Cardiac muscle cell (in vitro differentiated cells and primary cell): ENCODE measurements around the gene DHRS2. TPM values are rescaled to one million over a fixed set of nuclear protein-coding genes. Genes with fewer than 3 reads are reported as not detected.
"Not testable (repeated sequence)": the region's sequence is repeated elsewhere in the genome, so short reads cannot be mapped to it uniquely, and the experiment has no call there.

Experiments
- DNase-seq, 2 donors: peaks; one replicate each; pipeline versions ENCODE4 v3.0.0 to v3.0.0-alpha.2; 2010 to 2017; ENCODE audit warnings: low read depth in 1 of 2, low spot score in 1 of 2
- H3K27ac ChIP-seq: fragments of 200-600 bp; sonication (generic); 2 replicates; pipeline ENCODE4 v1.5.1; 2016
- H3K27me3 ChIP-seq: fragments of 200-600 bp; sonication (generic); 2 replicates; pipeline ENCODE4 v1.6.0; 2016; ENCODE audit warnings: control low read depth
- H3K36me3 ChIP-seq: fragments of 200-600 bp; sonication (generic); 2 replicates; pipeline ENCODE4 v1.5.1; 2016; ENCODE audit warnings: control low read depth
- H3K4me1 ChIP-seq: fragments of 200-600 bp; sonication (generic); 2 replicates; pipeline ENCODE4 v1.8.1; 2017; ENCODE audit warnings: low read depth, mild to moderate bottlenecking, mixed run types
- H3K4me3 ChIP-seq: fragments of 200-600 bp; sonication (generic); 2 replicates; pipeline ENCODE4 v1.5.1; 2016; ENCODE audit warnings: mild to moderate bottlenecking
- H3K9me3 ChIP-seq: fragments of 200-600 bp; sonication (generic); 2 replicates; pipeline ENCODE4 v1.5.1; 2017; ENCODE audit warnings: low read depth, mild to moderate bottlenecking, control low read depth
- polyA plus RNA-seq: library from polyadenylated mRNA; unstranded; fragments of >200 nt; fragmentation: Nextera tagmentation; extraction: Ambion mirVana; gene quantifications from 2 replicates; pipeline ENCODE4 v1.2.1, GENCODE V29; 2016
- total RNA-seq: library from RNA; depleted of rRNA; stranded (reverse); fragments of >200 nt; gene quantifications from 2 replicates; pipeline ENCODE4 v1.2.3, GENCODE V29; 2016
- TF ChIP-seq, protein P1 (sequence below): IDR thresholded peaks from 2 replicates; pipeline ENCODE4 v1.5.1; 2012; ENCODE audit warnings: low read depth, mild to moderate bottlenecking, low read length

Gene DHRS2
- total and polyA plus RNA-seq, 2 experiments from 2014 or later: 0.97 TPM; not detected in 1

DNA sequence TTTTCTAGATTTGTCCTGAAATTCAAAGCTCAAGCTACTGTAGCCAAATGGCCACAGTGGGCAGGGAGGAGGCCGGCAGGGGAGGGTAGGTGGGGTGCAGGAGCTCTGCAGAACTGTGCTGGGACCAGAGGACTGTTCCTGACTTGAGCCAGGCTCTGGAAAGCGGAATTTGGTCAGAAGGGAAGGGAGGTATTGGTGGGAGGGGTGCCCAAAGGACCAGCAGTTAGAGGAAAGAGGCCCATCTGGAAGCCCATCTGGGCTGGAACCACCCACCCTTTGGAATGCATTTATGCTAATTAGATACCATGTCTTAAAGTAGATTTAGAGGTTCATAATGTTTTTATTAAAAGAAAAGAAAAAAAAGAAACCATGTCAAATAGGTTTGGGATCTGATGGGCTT lies 33.1 kb upstream of the DHRS2 start:
- no peak overlapping the region for H3K27ac ChIP-seq
- TF ChIP-seq, protein P1, sequence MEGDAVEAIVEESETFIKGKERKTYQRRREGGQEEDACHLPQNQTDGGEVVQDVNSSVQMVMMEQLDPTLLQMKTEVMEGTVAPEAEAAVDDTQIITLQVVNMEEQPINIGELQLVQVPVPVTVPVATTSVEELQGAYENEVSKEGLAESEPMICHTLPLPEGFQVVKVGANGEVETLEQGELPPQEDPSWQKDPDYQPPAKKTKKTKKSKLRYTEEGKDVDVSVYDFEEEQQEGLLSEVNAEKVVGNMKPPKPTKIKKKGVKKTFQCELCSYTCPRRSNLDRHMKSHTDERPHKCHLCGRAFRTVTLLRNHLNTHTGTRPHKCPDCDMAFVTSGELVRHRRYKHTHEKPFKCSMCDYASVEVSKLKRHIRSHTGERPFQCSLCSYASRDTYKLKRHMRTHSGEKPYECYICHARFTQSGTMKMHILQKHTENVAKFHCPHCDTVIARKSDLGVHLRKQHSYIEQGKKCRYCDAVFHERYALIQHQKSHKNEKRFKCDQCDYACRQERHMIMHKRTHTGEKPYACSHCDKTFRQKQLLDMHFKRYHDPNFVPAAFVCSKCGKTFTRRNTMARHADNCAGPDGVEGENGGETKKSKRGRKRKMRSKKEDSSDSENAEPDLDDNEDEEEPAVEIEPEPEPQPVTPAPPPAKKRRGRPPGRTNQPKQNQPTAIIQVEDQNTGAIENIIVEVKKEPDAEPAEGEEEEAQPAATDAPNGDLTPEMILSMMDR: no peak
- no peaks in the 10 kb centered on the region for H3K36me3 ChIP-seq
- no peaks in the 10 kb centered on the region for H3K9me3 ChIP-seq
- DNase-seq: no peak
- no peak overlapping the region for H3K4me3 ChIP-seq
- no peaks in the 10 kb centered on the region for H3K27me3 ChIP-seq
- H3K4me1 ChIP-seq: no peaks in the 10 kb centered on the region

DNA sequence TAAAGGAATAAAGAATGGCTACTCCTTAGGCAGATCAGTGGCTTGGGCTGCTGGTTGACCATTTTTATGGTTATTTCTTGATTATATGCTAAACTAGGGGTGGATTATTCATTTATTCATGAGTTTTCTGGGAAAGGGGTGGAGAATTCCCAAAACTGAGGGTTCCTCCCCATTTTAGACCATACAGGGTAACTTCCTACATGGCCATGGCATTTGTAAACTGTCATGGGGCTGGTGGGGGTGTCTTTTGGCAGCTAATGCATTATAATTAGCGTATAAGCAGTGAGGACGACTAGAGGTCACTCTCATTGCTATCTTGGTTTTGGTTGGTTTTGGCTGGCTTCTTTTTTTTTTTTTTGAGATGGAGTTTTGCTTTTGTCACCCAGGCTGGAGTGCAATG lies 32.0 kb upstream of the DHRS2 start:
- no peak for DNase-seq
- TF ChIP-seq, protein P1: no peak
- Histone ChIP-seq H3K4me3 (no peak overlapping the region), H3K4me1 (no peaks in the 10 kb centered on the region), H3K27me3 (no peaks in the 10 kb centered on the region), H3K9me3 (no peaks in the 10 kb centered on the region), H3K27ac (no peak overlapping the region), H3K36me3 (no peaks in the 10 kb centered on the region)

DNA sequence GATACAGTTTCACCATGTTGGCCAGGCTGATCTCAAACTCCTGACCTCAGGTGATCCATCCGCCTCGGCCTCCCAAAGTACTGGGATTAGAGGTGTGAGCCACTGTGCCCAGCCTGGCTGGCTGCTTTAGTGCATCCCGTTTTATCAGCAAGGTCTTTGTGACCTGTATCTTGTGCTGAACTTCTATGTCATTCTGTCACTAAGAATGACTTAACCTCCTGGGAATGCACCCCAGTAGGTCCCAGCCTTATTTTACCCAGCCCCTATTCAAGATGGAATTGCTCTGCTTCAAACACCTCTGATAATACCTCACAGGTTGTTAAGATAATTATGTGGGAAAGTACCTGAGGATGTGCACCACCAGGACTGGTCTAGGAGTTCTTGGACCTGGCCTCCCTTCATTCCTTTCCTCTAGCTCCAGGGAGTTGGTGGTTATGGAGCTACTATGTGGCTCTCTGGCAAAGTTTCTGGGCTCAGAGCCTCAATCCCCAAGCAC lies 31.4 kb upstream of the DHRS2 start:
- Histone ChIP-seq H3K9me3 (no peaks in the 10 kb centered on the region), H3K27ac (no peak overlapping the region), H3K4me3 (no peak overlapping the region), H3K4me1 (no peaks in the 10 kb centered on the region), H3K27me3 (no peaks in the 10 kb centered on the region), H3K36me3 (no peaks in the 10 kb centered on the region)
- DNase-seq: no peak
- TF ChIP-seq, protein P1: no peak

DNA sequence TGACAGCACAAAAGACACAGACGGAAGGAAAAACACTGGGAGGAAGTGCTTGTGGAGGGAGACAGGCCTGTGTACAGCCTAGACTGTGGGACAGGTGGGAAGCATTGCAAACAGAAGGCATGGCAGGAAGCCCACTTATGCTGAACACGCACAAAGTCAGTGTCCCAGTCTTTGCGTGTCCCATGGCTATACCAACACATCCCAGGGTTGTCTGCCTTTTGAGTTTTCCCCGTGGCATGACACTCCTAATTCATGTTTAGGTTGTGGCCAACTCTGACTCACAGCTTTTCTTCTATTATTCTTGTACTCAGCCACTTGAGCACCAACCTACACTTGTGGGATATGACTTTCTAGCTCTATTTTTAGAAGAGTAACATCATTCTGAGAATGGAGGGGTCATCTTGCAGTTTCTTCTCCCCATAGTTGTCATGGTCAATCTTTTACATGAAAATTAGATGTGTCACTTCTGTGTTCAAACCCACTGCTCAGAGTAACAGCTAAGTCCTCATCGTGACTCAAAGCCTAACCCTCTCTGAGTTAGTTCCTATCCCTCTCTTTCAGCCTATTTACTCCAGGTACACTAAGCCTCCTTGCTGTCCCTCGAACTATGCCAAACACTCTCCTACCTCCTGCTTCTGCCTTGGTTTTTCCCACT lies 30.1 kb upstream of the DHRS2 start:
- Histone ChIP-seq H3K27ac (no peak overlapping the region), H3K4me3 (no peak overlapping the region), H3K27me3 (no peaks in the 10 kb centered on the region), H3K9me3 (no peaks in the 10 kb centered on the region), H3K36me3 (no peaks in the 10 kb centered on the region), H3K4me1 (no peaks in the 10 kb centered on the region)
- no peak for DNase-seq
- TF ChIP-seq, protein P1: no peak

DNA sequence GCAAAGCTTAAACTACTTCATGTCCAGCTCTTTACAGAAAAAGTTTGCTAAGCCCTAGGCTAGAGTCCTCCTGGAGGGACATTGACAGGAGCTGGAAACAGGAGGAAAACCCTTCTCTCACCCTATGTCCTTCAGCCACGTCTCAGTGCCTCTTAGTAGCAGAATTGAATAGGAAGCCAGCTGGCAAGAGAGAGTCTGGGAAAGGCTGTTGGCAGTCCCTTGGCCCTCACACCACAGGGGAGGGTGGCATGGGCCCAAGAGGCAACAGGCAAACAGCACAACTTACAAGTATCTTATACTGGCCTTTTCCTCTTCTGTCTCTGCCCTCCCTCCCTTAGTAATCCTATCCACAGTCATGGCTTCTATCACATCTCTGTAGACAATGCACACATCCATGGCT lies 27.7 kb upstream of the DHRS2 start:
- peaks cover 7% of the 10 kb centered on the region for H3K27me3 ChIP-seq
- no peaks in the 10 kb centered on the region for H3K9me3 ChIP-seq
- DNase-seq: no peak
- no peak overlapping the region for H3K27ac ChIP-seq
- H3K36me3 ChIP-seq: no peaks in the 10 kb centered on the region
- no peaks in the 10 kb centered on the region for H3K4me1 ChIP-seq
- no peak overlapping the region for H3K4me3 ChIP-seq
- TF ChIP-seq, protein P1: no peak

DNA sequence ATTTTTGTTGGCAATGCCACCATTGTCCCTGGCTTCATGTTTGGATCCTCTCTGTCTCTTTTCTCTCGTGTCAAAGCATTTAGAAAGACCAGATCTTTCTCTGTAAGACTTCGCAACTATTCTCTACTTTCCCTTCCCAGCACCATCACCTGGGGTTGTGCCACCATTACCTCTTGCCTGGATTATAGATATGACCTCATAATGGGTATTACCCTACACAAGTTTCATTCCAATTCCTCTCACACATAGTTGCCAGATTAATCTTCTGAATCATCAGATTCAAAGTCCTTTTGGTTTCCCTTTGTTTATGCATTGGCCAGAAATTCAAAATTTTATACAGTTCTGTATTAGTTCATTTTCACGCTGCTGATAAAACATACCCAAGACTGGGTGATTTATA lies 27.2 kb upstream of the DHRS2 start:
- Histone ChIP-seq H3K4me3 (no peak overlapping the region), H3K9me3 (no peaks in the 10 kb centered on the region), H3K27me3 (peaks cover 11% of the 10 kb centered on the region), H3K27ac (no peak overlapping the region), H3K4me1 (no peaks in the 10 kb centered on the region), H3K36me3 (no peaks in the 10 kb centered on the region)
- DNase-seq: no peak
- TF ChIP-seq, protein P1: no peak

DNA sequence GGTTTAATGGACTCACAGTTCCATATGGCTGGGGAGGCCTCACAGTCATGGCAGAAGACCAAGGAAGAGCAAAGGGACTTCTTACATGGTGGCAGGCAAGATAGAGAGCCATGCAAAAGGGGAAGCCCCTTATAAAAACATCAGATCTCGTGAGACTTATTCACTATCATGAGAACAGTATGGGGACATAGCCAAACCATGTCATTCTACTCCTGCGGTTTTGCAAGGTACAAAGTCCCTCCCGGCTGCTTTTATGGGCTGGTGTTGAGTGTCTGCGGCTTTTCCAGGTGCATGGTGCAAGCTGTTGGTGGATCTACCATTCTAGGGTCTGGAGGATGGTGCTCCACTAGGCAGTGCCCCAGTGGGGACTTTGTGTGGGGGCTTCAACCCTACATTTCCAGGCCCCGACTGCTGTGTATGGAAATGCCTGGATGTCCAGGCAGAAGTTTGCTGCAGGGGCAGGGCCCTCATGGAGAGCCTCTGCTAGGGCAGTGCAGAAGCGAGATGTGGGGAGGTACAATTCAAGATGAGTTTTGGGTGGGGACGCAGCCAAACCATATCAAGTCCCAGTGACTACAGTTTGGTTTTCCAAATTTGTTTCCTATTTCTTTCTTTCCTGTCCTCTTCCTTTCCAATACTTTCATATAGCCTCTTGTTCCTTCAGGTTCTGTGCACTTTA lies 26.6 kb upstream of the DHRS2 start:
- peaks cover 16% of the 10 kb centered on the region for H3K27me3 ChIP-seq
- not testable (repeated sequence) for H3K4me1 ChIP-seq, H3K27ac ChIP-seq, H3K36me3 ChIP-seq, H3K9me3 ChIP-seq, H3K4me3 ChIP-seq, DNase-seq
